GM10248 (cell line): ENCODE data around the gene VAMP8.

Experiments used
- CTCF ChIA-PET: fragments of 300-600 bp; sonication (Branson Sonifier 250); formaldehyde crosslinking; extraction: SDS; loops from one replicate; lab custom pipeline; 2021; ENCODE audit warnings: antibody characterized with exemption; lab: Yijun Ruan, JAX
- POLR2A ChIA-PET: fragments of 350-650 bp; sonication (Branson Sonifier 250); formaldehyde crosslinking; extraction: SDS; loops from one replicate; lab custom pipeline; 2020; ENCODE audit warnings: antibody characterized with exemption; lab: Yijun Ruan, JAX
- DNase-seq: peaks from one replicate; pipeline ENCODE4 v3.0.0; 2012; ENCODE audit errors: extremely low spot score
- TF ChIP-seq, protein P1 (sequence below): IDR thresholded peaks from 2 replicates; pipeline ENCODE4 v1.5.1; 2012; ENCODE audit warnings: mild to moderate bottlenecking, low read depth; ENCODE audit errors: extremely low read depth, missing control alignments, control extremely low read depth

VAMP8 gene

DNA sequence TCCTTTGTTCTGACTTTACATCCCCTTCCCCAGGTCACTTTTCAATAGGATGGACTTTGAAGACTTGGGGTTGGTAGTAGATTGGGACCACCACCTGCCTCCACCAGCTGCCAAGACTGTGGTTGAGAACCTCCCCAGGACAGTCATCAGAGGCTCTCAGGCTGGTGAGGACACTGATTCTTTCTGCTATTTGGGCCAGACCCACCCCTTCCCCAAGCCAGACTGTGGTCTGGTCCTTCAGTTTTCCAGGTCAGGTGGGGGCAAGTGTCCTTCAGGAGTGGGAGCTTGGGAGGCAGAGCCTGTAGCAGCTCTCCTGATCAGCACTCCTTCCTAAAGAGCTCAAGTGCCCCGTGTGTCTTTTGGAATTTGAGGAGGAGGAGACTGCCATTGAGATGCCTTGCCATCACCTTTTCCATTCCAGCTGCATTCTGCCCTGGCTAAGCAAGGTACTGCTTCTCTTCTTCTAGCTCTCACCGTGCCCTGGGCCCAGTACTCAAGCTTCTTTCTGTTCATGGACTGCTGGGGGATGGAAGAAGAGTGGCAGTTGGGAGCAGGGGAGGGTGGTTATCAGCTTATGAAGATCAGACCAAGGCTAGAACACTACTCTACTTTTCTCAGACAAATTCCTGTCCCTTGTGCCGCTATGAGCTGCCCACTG is 19.2 kb downstream of the VAMP8 start:
- POLR2A ChIA-PET, result interaction anchor here (0.5 to 1.6 kb wide), 2 partner anchors 15 to 16 kb away, joined by 3 to 6 read pairs; partner anchors contain the start of gene C2orf68

DNA sequence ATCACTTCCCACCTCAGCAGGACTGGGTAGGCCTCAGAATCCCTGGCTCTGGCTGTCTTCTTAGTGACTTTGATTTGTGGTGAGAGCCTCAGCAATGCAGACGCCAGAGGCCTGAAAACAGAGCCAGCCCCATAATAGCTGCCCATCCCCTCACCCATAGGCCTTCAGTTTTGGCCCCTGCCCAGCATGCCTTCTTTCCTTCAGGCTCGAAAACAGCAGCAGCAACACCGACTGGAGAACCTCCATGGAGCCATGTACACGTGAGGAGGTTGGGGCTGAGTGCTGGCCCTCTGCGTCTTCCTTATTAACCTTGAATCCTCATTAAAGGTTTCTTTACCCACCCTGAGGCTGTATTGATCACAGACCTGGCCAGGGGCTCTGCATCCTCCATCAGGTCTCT is 19.9 kb downstream of the VAMP8 start:
- DNase-seq, result no peak
- ChIA-PET CTCF (interaction anchor here (1.0 to 1.7 kb wide), 5 partner anchors 10 to 176 kb away, joined by 3 to 5 read pairs (median 3); no protein-coding TSS in a partner anchor), POLR2A (interaction anchor here (0.6 kb wide), 1 partner anchor 40 kb away, joined by 4 read pairs; no protein-coding TSS in a partner anchor)
- TF ChIP-seq, protein P1, sequence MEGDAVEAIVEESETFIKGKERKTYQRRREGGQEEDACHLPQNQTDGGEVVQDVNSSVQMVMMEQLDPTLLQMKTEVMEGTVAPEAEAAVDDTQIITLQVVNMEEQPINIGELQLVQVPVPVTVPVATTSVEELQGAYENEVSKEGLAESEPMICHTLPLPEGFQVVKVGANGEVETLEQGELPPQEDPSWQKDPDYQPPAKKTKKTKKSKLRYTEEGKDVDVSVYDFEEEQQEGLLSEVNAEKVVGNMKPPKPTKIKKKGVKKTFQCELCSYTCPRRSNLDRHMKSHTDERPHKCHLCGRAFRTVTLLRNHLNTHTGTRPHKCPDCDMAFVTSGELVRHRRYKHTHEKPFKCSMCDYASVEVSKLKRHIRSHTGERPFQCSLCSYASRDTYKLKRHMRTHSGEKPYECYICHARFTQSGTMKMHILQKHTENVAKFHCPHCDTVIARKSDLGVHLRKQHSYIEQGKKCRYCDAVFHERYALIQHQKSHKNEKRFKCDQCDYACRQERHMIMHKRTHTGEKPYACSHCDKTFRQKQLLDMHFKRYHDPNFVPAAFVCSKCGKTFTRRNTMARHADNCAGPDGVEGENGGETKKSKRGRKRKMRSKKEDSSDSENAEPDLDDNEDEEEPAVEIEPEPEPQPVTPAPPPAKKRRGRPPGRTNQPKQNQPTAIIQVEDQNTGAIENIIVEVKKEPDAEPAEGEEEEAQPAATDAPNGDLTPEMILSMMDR, result no peak

More for the DNA sequence above, 19.2 kb downstream of the VAMP8 start:
- CTCF ChIA-PET, result interaction anchor here (1.0 to 1.7 kb wide), 4 partner anchors 9 to 175 kb away, joined by 3 to 5 read pairs (median 3); no protein-coding TSS in a partner anchor
- no peak for DNase-seq
- TF ChIP-seq, protein P1, result no peak

DNA sequence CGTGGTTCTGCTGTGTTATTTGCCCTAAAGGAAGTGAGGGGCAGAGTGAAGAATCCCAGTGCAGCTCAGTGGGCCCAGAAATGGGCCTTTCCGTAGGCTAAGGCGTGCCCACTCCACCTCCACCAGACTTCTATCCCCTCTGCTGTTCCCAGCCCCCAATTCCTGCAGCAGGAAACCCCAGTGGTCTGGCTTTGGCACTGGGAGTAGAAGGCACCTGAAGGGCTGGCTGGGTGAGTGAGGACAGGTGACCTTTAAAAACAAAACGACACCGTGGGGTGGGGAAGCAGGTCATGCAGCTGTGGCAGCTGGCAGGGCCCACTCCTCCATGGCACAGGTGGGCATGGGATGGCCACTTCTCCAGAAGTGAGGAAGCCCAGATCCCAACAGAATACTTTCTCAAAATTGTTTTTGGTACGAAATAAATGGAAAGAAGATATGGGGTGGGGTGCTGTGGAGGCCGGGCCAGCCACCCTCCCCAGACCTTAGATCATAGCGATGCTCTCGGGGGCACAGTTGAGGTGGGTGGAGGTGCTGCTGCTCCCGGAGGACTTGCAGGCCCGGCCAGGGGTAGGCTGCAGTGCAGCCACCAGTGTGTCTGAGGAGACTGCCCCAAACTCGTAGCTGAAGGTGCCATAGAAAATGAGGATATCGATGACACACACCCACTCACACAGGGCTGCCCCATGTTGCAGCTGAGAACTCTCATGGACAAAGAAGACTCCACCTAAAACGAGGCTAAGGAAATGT is 21.4 kb downstream of the VAMP8 start:
- ChIA-PET POLR2A (interaction anchor here (1.5 kb wide), 2 partner anchors 10 to 52 kb away, joined by 3 to 4 read pairs; no protein-coding TSS in a partner anchor), CTCF (no interaction called here)
- TF ChIP-seq, protein P1, result no peak
- DNase-seq, result no peak

DNA sequence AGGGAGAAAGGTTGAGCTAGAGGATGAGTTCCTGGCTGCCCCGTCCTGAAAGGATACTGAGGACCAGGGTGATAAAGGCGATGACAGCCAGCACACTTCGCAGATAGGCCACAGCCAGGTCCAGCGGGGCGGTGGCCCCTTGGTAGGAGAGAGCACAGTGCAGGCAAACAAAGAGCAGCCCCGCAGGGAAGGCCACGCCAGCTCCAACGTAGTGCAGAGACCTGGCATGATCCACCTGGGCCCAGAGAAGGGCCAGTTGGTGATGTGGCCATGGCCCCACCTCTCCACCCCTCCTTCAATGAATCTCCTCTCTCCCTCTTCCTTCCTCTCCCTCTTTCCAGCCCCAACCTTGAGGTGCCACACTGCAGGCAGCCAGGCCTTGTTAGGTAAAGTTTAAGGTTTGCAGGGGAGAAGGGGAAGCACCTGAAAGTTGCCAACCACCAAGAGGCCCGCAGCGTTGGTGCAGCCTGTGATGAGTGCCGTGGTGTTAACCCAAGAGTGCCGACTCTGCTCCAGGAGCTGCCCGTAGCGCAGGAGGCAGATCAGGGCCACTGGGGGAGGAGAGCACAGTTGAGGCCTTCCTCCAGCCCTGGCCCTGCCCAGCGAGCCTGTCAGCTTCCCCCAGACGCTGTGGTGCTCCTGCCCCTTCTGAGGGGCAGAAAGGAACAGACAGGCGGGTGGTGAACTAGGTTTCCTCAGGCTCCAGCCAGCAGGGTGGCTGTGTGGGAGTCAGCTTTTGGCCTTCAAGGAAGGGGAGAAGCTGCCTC is 22.3 kb downstream of the VAMP8 start:
- DNase-seq, result no peak
- TF ChIP-seq, protein P1, result no peak
- ChIA-PET CTCF (interaction anchor here (1.2 kb wide), 1 partner anchor 9 kb away, joined by 4 read pairs; no protein-coding TSS in a partner anchor), POLR2A (interaction anchor here (0.7 to 1.5 kb wide), 4 partner anchors 10 to 53 kb away, joined by 3 to 6 read pairs (median 4); partner anchors contain the start of gene C2orf68)

DNA sequence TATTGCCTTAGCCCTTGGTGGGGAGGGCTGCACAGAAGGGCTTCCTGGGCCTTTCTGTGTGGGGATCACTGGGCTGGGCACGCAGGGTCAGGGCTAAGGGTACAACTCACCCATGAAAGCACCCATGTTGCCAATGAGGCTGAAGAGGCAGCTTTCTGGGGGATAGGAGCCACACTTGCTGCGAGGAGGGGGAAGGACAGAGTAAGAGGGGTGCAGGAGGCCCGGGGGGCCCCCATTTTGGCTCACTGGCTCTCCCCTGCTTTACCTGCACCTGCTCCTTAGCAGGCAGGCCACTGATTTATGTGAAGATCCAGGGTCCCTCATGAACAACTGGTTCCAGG is 22.8 kb downstream of the VAMP8 start:
- ChIA-PET POLR2A (interaction anchor here (0.7 to 1.5 kb wide), 3 partner anchors 12 to 54 kb away, joined by 3 to 6 read pairs (median 4); partner anchors contain the start of gene C2orf68), CTCF (interaction anchor here (1.0 to 1.3 kb wide), 3 partner anchors 10 to 61 kb away, joined by 3 to 4 read pairs (median 3); partner anchors contain the start of gene MAT2A)
- TF ChIP-seq, protein P1, result no peak
- no peak for DNase-seq
